Measurements from ENCODE around the gene MYO5A. TPM values are rescaled to one million over a fixed set of nuclear protein-coding genes. Genes with fewer than 3 reads are reported as not detected.

The MYO5A gene
- total RNA-seq, 1 experiment from 2014 or later, result 9.9 TPM

- Histone ChIP-seq H3K27me3 (replicated peaks; ENCODE audit: control insufficient read depth, insufficient read depth, low read length) (no peaks in the 10 kb centered on the region), H3K9me3 (no peaks in the 10 kb centered on the region), H3K4me1 (no peaks in the 10 kb centered on the region), H3K4me3 (ENCODE audit: low read depth, low read length) (no peak overlapping the region), H3K36me3 (ENCODE audit: control insufficient read depth, insufficient read depth, low read length) (no peaks in the 10 kb centered on the region)
- no peaks in the 10 kb centered on the region for H3K9me3 Mint-ChIP-seq (ENCODE audit: unreplicated experiment)
- H3K36me3 Mint-ChIP-seq (ENCODE audit: insufficient read depth, unreplicated experiment), result no peaks in the 10 kb centered on the region
- DNase-seq, result no peak
- CTCF ChIA-PET, result no interaction called here
- intact Hi-C loops (cut with micrococcal nuclease; ENCODE audit: unreplicated experiment), result no loop called here
- H3K27me3 Mint-ChIP-seq (ENCODE audit: insufficient read depth, unreplicated experiment), result no peaks in the 10 kb centered on the region
- POLR2A ChIA-PET, result no interaction called here
- no TSS peak for BruUV-seq (replicated peaks)
- H3K27ac Mint-ChIP-seq (ENCODE audit: unreplicated experiment), result no peak overlapping the region
- no peaks in the 10 kb centered on the region for H3K4me1 Mint-ChIP-seq (ENCODE audit: low read depth, unreplicated experiment)
- H3K4me3 Mint-ChIP-seq (ENCODE audit: unreplicated experiment), result no peak overlapping the region
- no peak for TF ChIP-seq CTCF (IDR thresholded peaks at IDR 0.05; ENCODE audit: insufficient read depth in 1 of 2, low read depth in 1 of 2, low read length in 1 of 2, severe bottlenecking in 1 of 2, unreplicated experiment in 1 of 2)
Observed at GRCh38 chr15:52352086-52352485, 176.6 kb downstream of the MYO5A start.

- ChIA-PET CTCF (no interaction called here), POLR2A (no interaction called here)
- Histone ChIP-seq H3K36me3 (ENCODE audit: control insufficient read depth, insufficient read depth, low read length) (no peaks in the 10 kb centered on the region), H3K9me3 (no peaks in the 10 kb centered on the region), H3K4me3 (ENCODE audit: low read depth, low read length) (no peak overlapping the region), H3K27me3 (replicated peaks; ENCODE audit: control insufficient read depth, insufficient read depth, low read length) (no peaks in the 10 kb centered on the region), H3K4me1 (no peaks in the 10 kb centered on the region)
- BruUV-seq (replicated peaks), result no TSS peak
- Mint-ChIP-seq H3K27ac (ENCODE audit: unreplicated experiment) (no peak overlapping the region), H3K9me3 (ENCODE audit: unreplicated experiment) (no peaks in the 10 kb centered on the region), H3K27me3 (ENCODE audit: insufficient read depth, unreplicated experiment) (no peaks in the 10 kb centered on the region), H3K4me3 (ENCODE audit: unreplicated experiment) (no peak overlapping the region), H3K36me3 (ENCODE audit: insufficient read depth, unreplicated experiment) (no peaks in the 10 kb centered on the region), H3K4me1 (ENCODE audit: low read depth, unreplicated experiment) (no peaks in the 10 kb centered on the region)
- no peak for DNase-seq
- intact Hi-C loops (cut with micrococcal nuclease; ENCODE audit: unreplicated experiment), result no loop called here
- TF ChIP-seq CTCF (IDR thresholded peaks at IDR 0.05; ENCODE audit: insufficient read depth in 1 of 2, low read depth in 1 of 2, low read length in 1 of 2, severe bottlenecking in 1 of 2, unreplicated experiment in 1 of 2), result no peak
Observed at GRCh38 chr15:52351206-52351908, 177.3 kb downstream of the MYO5A start.

GRCh38 chr15:52350423-52350822 lies 178.3 kb downstream of the MYO5A start:
- H3K27ac Mint-ChIP-seq (ENCODE audit: unreplicated experiment), result no peak overlapping the region
- H3K36me3 ChIP-seq (ENCODE audit: control insufficient read depth, insufficient read depth, low read length), result no peaks in the 10 kb centered on the region
- no peaks in the 10 kb centered on the region for H3K27me3 Mint-ChIP-seq (ENCODE audit: insufficient read depth, unreplicated experiment)
- H3K36me3 Mint-ChIP-seq (ENCODE audit: insufficient read depth, unreplicated experiment), result no peaks in the 10 kb centered on the region
- peak in 1 of 2 experiments; percentile 5 for TF ChIP-seq CTCF (IDR thresholded peaks at IDR 0.05; ENCODE audit: insufficient read depth in 1 of 2, low read depth in 1 of 2, low read length in 1 of 2, severe bottlenecking in 1 of 2, unreplicated experiment in 1 of 2)
- BruUV-seq (replicated peaks), result no TSS peak
- no peaks in the 10 kb centered on the region for H3K9me3 ChIP-seq
- no peaks in the 10 kb centered on the region for H3K4me1 Mint-ChIP-seq (ENCODE audit: low read depth, unreplicated experiment)
- ChIA-PET POLR2A (no interaction called here), CTCF (no interaction called here)
- no peaks in the 10 kb centered on the region for H3K9me3 Mint-ChIP-seq (ENCODE audit: unreplicated experiment)
- intact Hi-C loops (cut with micrococcal nuclease; ENCODE audit: unreplicated experiment), result no loop called here
- no peak overlapping the region for H3K4me3 Mint-ChIP-seq (ENCODE audit: unreplicated experiment)
- DNase-seq, result no peak
- no peaks in the 10 kb centered on the region for H3K27me3 ChIP-seq (replicated peaks; ENCODE audit: control insufficient read depth, insufficient read depth, low read length)
- no peaks in the 10 kb centered on the region for H3K4me1 ChIP-seq
- H3K4me3 ChIP-seq (ENCODE audit: low read depth, low read length), result no peak overlapping the region
